ENCODE results near the gene BTBD9. TPM values are rescaled to one million over a fixed set of nuclear protein-coding genes. Genes with fewer than 3 reads are reported as not detected.

The BTBD9 gene
- total RNA-seq, 6 experiments from 2014 or later = 4.5 to 7.5 (median 5.7) TPM

- no peak overlapping the region for H3K27ac ChIP-seq
- intact Hi-C loops (cut with DNase I) = no loop called here
- WGBS (ENCODE audit: insufficient coverage, low coverage, low lambda C conversion rate, missing lambda C conversion rate) = 68% methylated on average over 4 of the region's 4 CpGs
- no peaks in the 10 kb centered on the region for H3K9me3 ChIP-seq
- ATAC-seq (peak in 1 of 4 donors; percentile 48), DNase-seq (no peak)
- no peak for TF ChIP-seq POLR2A (IDR thresholded peaks at IDR 0.05)
- TF ChIP-seq, protein P1, sequence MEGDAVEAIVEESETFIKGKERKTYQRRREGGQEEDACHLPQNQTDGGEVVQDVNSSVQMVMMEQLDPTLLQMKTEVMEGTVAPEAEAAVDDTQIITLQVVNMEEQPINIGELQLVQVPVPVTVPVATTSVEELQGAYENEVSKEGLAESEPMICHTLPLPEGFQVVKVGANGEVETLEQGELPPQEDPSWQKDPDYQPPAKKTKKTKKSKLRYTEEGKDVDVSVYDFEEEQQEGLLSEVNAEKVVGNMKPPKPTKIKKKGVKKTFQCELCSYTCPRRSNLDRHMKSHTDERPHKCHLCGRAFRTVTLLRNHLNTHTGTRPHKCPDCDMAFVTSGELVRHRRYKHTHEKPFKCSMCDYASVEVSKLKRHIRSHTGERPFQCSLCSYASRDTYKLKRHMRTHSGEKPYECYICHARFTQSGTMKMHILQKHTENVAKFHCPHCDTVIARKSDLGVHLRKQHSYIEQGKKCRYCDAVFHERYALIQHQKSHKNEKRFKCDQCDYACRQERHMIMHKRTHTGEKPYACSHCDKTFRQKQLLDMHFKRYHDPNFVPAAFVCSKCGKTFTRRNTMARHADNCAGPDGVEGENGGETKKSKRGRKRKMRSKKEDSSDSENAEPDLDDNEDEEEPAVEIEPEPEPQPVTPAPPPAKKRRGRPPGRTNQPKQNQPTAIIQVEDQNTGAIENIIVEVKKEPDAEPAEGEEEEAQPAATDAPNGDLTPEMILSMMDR (IDR thresholded peaks at IDR 0.05) = no peak
- no peak overlapping the region for H3K4me3 ChIP-seq
- H3K36me3 ChIP-seq = no peaks in the 10 kb centered on the region
- H3K27me3 ChIP-seq = no peaks in the 10 kb centered on the region
- H3K4me1 ChIP-seq = peaks cover 0 to 7% (median 0%) of the 10 kb centered on the region in 4 donors
These were observed 498.6 kb downstream of the BTBD9 start for GRCh38 chr6:38141085-38141484.

DNA sequence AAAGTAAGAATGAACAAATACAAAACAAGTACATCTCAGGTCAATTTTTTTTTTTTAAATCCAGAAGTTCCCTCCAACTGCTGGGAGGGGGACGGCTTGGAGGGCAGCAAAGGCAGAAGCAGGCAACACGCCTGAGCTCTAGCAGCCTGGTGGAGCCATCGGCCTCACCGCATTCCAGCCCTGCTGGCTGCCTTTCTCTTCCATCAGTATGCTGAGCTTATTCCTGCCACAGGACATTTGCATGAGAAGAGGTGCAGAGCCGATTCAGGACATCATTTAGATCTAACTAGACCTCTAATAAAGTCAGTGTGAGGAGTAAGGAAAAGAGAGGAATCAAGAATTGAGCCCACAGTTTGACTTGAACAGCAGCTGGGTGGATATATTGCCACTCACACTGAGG is 501.4 kb downstream of the BTBD9 start:
- H3K36me3 ChIP-seq = no peaks in the 10 kb centered on the region
- 57% methylated on average over 1 of the region's 5 CpGs for WGBS (ENCODE audit: insufficient coverage, low coverage, low lambda C conversion rate, missing lambda C conversion rate)
- H3K9me3 ChIP-seq = no peaks in the 10 kb centered on the region
- no peak overlapping the region for H3K4me3 ChIP-seq
- no peak overlapping the region for H3K27ac ChIP-seq
- ATAC-seq (no peak), DNase-seq (no peak)
- no peak for TF ChIP-seq POLR2A (IDR thresholded peaks at IDR 0.05)
- TF ChIP-seq, protein P1 (IDR thresholded peaks at IDR 0.05) = no peak
- intact Hi-C loops (cut with DNase I) = no loop called here
- H3K27me3 ChIP-seq = no peaks in the 10 kb centered on the region
- peaks cover 0 to 7% (median 0%) of the 10 kb centered on the region in 4 donors for H3K4me1 ChIP-seq

DNA sequence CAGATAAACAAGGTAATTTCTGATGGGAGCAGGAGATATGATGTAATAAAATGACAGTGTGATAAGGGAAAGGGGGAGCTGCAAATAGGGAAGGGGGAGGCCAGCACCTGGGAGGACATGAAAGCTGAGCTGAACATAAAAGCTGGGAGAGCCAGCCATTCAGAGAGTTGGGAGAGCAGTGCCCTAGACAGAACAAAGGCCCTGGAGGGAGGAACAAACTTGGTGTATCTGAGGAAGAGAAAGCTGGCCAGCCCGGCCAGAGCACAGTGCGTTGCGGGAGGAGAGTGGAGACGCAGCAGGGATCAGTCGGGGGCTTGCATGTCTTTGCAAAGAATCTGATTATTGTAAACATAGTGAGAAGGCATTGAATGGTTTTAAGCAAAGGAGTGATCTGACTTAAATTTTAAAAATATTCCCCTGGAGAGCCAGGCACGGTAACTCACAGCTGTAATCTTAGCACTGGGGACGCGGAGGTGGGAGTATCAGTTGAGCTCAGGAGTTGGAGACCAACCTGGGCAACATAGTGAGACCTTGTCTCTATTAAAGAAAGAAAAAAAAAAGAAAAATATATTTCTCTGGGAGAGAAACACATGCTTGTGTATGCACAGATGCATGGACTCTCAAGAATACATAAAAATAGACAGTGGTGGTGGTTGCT is 502.0 kb downstream of the BTBD9 start:
- Histone ChIP-seq H3K4me1 (peaks cover 0 to 7% (median 0%) of the 10 kb centered on the region in 4 donors), H3K27ac (no peak overlapping the region), H3K27me3 (no peaks in the 10 kb centered on the region), H3K4me3 (no peak overlapping the region), H3K36me3 (no peaks in the 10 kb centered on the region), H3K9me3 (no peaks in the 10 kb centered on the region)
- intact Hi-C loops (cut with DNase I) = no loop called here
- ATAC-seq (no peak), DNase-seq (no peak)
- no peak for TF ChIP-seq POLR2A (IDR thresholded peaks at IDR 0.05)
- TF ChIP-seq, protein P1 (IDR thresholded peaks at IDR 0.05) = no peak
- WGBS (ENCODE audit: insufficient coverage, low coverage, low lambda C conversion rate, missing lambda C conversion rate) = 97% methylated on average over 6 of the region's 8 CpGs

GRCh38 chr6:38136547-38136946 is 503.2 kb downstream of the BTBD9 start:
- H3K9me3 ChIP-seq = no peaks in the 10 kb centered on the region
- WGBS (ENCODE audit: insufficient coverage, low coverage, low lambda C conversion rate, missing lambda C conversion rate) = 100% methylated on average over 3 of the region's 4 CpGs
- H3K27me3 ChIP-seq = no peaks in the 10 kb centered on the region
- ATAC-seq (no peak), DNase-seq (no peak)
- H3K27ac ChIP-seq = no peak overlapping the region
- peaks cover 0 to 7% (median 0%) of the 10 kb centered on the region in 4 donors for H3K4me1 ChIP-seq
- no peak for TF ChIP-seq POLR2A (IDR thresholded peaks at IDR 0.05)
- TF ChIP-seq, protein P1 (IDR thresholded peaks at IDR 0.05) = no peak
- intact Hi-C loops (cut with DNase I) = no loop called here
- no peak overlapping the region for H3K4me3 ChIP-seq
- no peaks in the 10 kb centered on the region for H3K36me3 ChIP-seq
